HepG2 (cell line): Measurements from ENCODE around the gene LYRM7. TPM values are rescaled to one million over a fixed set of nuclear protein-coding genes. Genes with fewer than 3 reads are reported as not detected.

Experiments
- ATAC-seq: fragments of 200-7000 bp; cut with Tn5 transposase; 3 replicates; pipeline ENCODE4 v1.9.1; 2020; ENCODE audit warnings: mild to moderate bottlenecking, moderate library complexity
- BruUV-seq: library from RNA; stranded (reverse); fragments of 400-500 nt; replicated peaks from 2 replicates; lab custom pipeline; 2021; lab: Mats Ljungman, UMichigan
- CTCF ChIA-PET: fragments of 300-600 bp; formaldehyde crosslinking; extraction: SDS; loops from one replicate; lab custom pipeline; 2021; ENCODE audit warnings: low total read pairs, inconsistent platforms, low intra/inter-chr PET ratio; lab: Yijun Ruan, JAX
- POLR2A ChIA-PET: fragments of 350-600 bp; sonication (Branson Sonifier 250); formaldehyde crosslinking; loops from one replicate; lab custom pipeline; 2020; ENCODE audit warnings: antibody characterized with exemption, inconsistent platforms; lab: Yijun Ruan, JAX
- DNase-seq: peaks from one replicate; pipeline ENCODE4 v3.0.0-alpha.2; 2015; ENCODE audit warnings: low spot score
- FAIRE-seq: peaks from 3 replicates; lab custom pipeline; 2011; peaks lifted over from hg19 to GRCh38; lab: Jason Lieb, UNC
- H2AFZ ChIP-seq: one replicate; pipeline ENCODE4 v1.6.1; 2011; ENCODE audit warnings: low read length, inconsistent platforms
- H3K27ac ChIP-seq: fragments of 300-600 bp; 3 replicates; pipeline ENCODE4 v1.8.0; 2011; ENCODE audit warnings: mixed run types, mild to moderate bottlenecking, mixed read lengths, low read length, inconsistent platforms; ENCODE audit not compliant: insufficient read depth; ENCODE audit errors: extremely low read length
- H3K27me3 ChIP-seq, 2 experiments: fragments of 200-600 bp in 1 of 2; 2 replicates in 1 of 2; 3 replicates in 1 of 2; pipeline versions ENCODE4 v1.6.0 to v1.8.0; 2011; ENCODE audit warnings: low read length in 2 of 2, mild to moderate bottlenecking in 2 of 2, moderate library complexity in 2 of 2, inconsistent platforms in 1 of 2; ENCODE audit not compliant: insufficient read depth in 2 of 2, control insufficient read depth in 1 of 2
- H3K36me3 ChIP-seq, 2 experiments: fragments of 200-600 bp in 1 of 2; replicated peaks in 1 of 2; 2 replicates in 1 of 2; 3 replicates in 1 of 2; pipeline versions ENCODE4 v1.5.1 to v1.8.0; 2011; ENCODE audit warnings: low read length in 2 of 2, inconsistent platforms in 1 of 2; ENCODE audit not compliant: insufficient read depth in 2 of 2, control insufficient read depth in 1 of 2
- H3K4me1 ChIP-seq: 2 replicates; pipeline ENCODE4 v1.5.1; 2012; ENCODE audit warnings: low read length, inconsistent platforms; ENCODE audit not compliant: insufficient read depth
- H3K4me2 ChIP-seq: 2 replicates; pipeline ENCODE4 v1.6.0; 2011; ENCODE audit warnings: low read depth, low read length, inconsistent platforms
- H3K4me3 ChIP-seq, 3 experiments: fragments of 200-600 bp in 1 of 3; sonication (generic), shearing (Covaris generic) in 1 of 3; replicated peaks in 1 of 3; 2 replicates each; pipeline ENCODE4 v1.5.1; 2011 to 2016; ENCODE audit warnings: low read length in 3 of 3, inconsistent platforms in 2 of 3, low read depth in 2 of 3, mild to moderate bottlenecking in 2 of 3, control low read depth in 1 of 3, mixed read lengths in 1 of 3; ENCODE audit not compliant: insufficient read depth in 1 of 3
- H3K79me2 ChIP-seq: one replicate; pipeline ENCODE4 v1.6.1; 2011; ENCODE audit warnings: low read length, inconsistent platforms; ENCODE audit not compliant: insufficient read depth
- H3K9ac ChIP-seq: 2 replicates; pipeline ENCODE4 v1.6.0; 2011; ENCODE audit warnings: mild to moderate bottlenecking, low read depth, low read length, inconsistent platforms; ENCODE audit not compliant: insufficient read depth
- H3K9me3 ChIP-seq: 2 replicates; pipeline ENCODE4 v1.5.1; 2012; ENCODE audit warnings: mild to moderate bottlenecking, low read length
- H4K20me1 ChIP-seq: 2 replicates; pipeline ENCODE4 v1.6.0; 2011; ENCODE audit warnings: inconsistent platforms, mild to moderate bottlenecking, low read length, moderate library complexity; ENCODE audit not compliant: insufficient read depth
- FOXC1 ChIP-seq: sonication (generic); formaldehyde crosslinking; IDR thresholded peaks from 2 replicates; pipeline ENCODE4 v1.8.0; 2022; ENCODE audit warnings: mild to moderate bottlenecking, missing genetic modification reagents, borderline replicate concordance
- WGBS: methylation state at CpG from one replicate; pipeline ENCODE4 v1.1.6; 2017; ENCODE audit warnings: low lambda C conversion rate; 5-methylcytosine and 5-hydroxymethylcytosine counted together
- in situ Hi-C: cut with HindIII; loops from 2 replicates; pipeline ENCODE4 v1.10.0; 2017; ENCODE audit warnings: low pct_unique_long_range_greater_than_20kb; ENCODE audit not compliant: extremely low pct_ligation_motif_present
- intact Hi-C: fragments of 100-400 bp; cut with micrococcal nuclease; formaldehyde crosslinking; loops from one replicate; pipeline ENCODE4 v1.10.0; 2022; ENCODE audit not compliant: unreplicated experiment
- polyA plus RNA-seq, 8 experiments: library from polyadenylated mRNA; depleted of rRNA in 3 of 8; stranded (reverse) in 7 of 8; unstranded in 1 of 8; fragments of >200 nt; fragmentation: Illumina TruSeq in 4 of 8; extraction: Trizol in 4 of 8; gene quantifications; 2 replicates each; pipeline versions ENCODE4 v1.2.1 to v1.2.3, GENCODE V29; 2011 to 2016; ENCODE audit warnings: low read depth in 4 of 8, missing spikeins in 1 of 8, mixed read lengths in 1 of 8; ENCODE audit not compliant: insufficient read depth in 1 of 8
- total RNA-seq, 5 experiments: library from RNA; depleted of rRNA; stranded (reverse); fragments of >200 nt; fragmentation: Illumina TruSeq; extraction: Trizol; gene quantifications; 2 replicates each; pipeline ENCODE4 v1.2.3, GENCODE V29; 2016; ENCODE audit warnings: low read depth in 1 of 5

The LYRM7 gene
- total and polyA plus RNA-seq, 2 of the 13 experiments (the other 11 are each of a cell fraction or from before 2014, with no cell fraction given): 3.0 to 5.5 TPM

- Histone ChIP-seq H3K4me3 (no peak overlapping the region), H3K27me3 (no peaks in the 10 kb centered on the region; a peak in 1 of 5 replicates), H3K79me2 (no peaks in the 10 kb centered on the region), H4K20me1 (no peaks in the 10 kb centered on the region), H3K9me3 (no peaks in the 10 kb centered on the region), H3K4me2 (no peak overlapping the region), H3K36me3 (no peaks in the 10 kb centered on the region), H3K4me1 (peaks cover 14% of the 10 kb centered on the region), H2AFZ (no peak overlapping the region), H3K27ac (no peak overlapping the region), H3K9ac (no peak overlapping the region)
- BruUV-seq: no TSS peak
- DNase-seq: no peak
- WGBS: 59% methylated on average over 2 of the region's 2 CpGs
- no peak for TF ChIP-seq FOXC1
- ATAC-seq: no peak
- in situ Hi-C loops (no loop called here), intact Hi-C loops (no loop called here)
- no peak for FAIRE-seq
- ChIA-PET POLR2A (no interaction called here), CTCF (no interaction called here)
Measured at GRCh38 chr5:131254741-131255140, 84.0 kb downstream of the LYRM7 start.

Other genes with a start within 250 kb of the LYRM7 start
- gene HINT1, start 5.7 kb upstream of the LYRM7 start, total RNA-seq (2016; rRNA removed; fragmentation: Illumina TruSeq; extraction: Trizol): 428 and 545 TPM in 2 replicates
- 763 and 997 TPM in 2 replicates for gene HINT1, start 5.7 kb upstream of the LYRM7 start, polyA plus RNA-seq (2011; rRNA removed)
- gene CDC42SE2, start 93.1 kb downstream of the LYRM7 start, total RNA-seq (2016; rRNA removed; fragmentation: Illumina TruSeq; extraction: Trizol): 25.0 and 40.7 TPM in 2 replicates
- gene CDC42SE2, start 93.1 kb downstream of the LYRM7 start, polyA plus RNA-seq (2011; rRNA removed): 15.4 and 19.6 TPM in 2 replicates